GM12878 (cell line): ENCODE data around the gene CISD2. TPM values are rescaled to one million over a fixed set of nuclear protein-coding genes. Genes with fewer than 3 reads are reported as not detected.

ENCODE experiments used
- ATAC-seq: fragments of 200-7000 bp; cut with Tn5 transposase; 3 replicates; pipeline ENCODE4 v1.9.1; 2020; ENCODE audit warnings: mild to moderate bottlenecking, moderate library complexity
- BruUV-seq: library from RNA; stranded (reverse); fragments of 400-500 nt; replicated peaks from 2 replicates; lab custom pipeline; 2021; lab: Mats Ljungman, UMichigan
- CTCF ChIA-PET: fragments of 300-600 bp; sonication (Branson Sonifier 250); formaldehyde crosslinking; extraction: SDS; loops from one replicate; lab custom pipeline; 2021; ENCODE audit warnings: inconsistent platforms; lab: Yijun Ruan, JAX
- POLR2A ChIA-PET: fragments of 350-600 bp; formaldehyde crosslinking; extraction: SDS; loops from one replicate; lab custom pipeline; 2021; ENCODE audit warnings: inconsistent platforms; lab: Charles Lee
- RAD21 ChIA-PET: fragments of 300-600 bp; sonication (Branson Sonifier 250); formaldehyde crosslinking; loops from one replicate; lab custom pipeline; 2023; ENCODE audit warnings: antibody characterized with exemption; ENCODE audit not compliant: unreplicated experiment; lab: Charles Lee
- SMC1A ChIA-PET: fragments of 300-600 bp; sonication (Branson Sonifier 250); formaldehyde crosslinking; loops from one replicate; lab custom pipeline; 2023; ENCODE audit not compliant: unreplicated experiment, uncharacterized antibody; lab: Charles Lee
- DNase-seq: peaks from one replicate; pipeline ENCODE4 v3.0.0-alpha.2; 2011; ENCODE audit warnings: low read depth, low spot score
- FAIRE-seq: peaks from 3 replicates; lab custom pipeline; 2011; peaks lifted over from hg19 to GRCh38; lab: Jason Lieb, UNC
- H2AFZ ChIP-seq: 2 replicates; pipeline ENCODE4 v1.6.0; 2011; ENCODE audit warnings: low read depth, low read length, control low read depth; ENCODE audit not compliant: control insufficient read depth
- H3K27ac ChIP-seq: 2 replicates; pipeline ENCODE4 v1.5.1; 2011; ENCODE audit warnings: control low read depth; ENCODE audit not compliant: control insufficient read depth, insufficient read depth
- H3K27me3 ChIP-seq, 2 experiments: replicated peaks in 1 of 2; 2 replicates each; pipeline versions ENCODE4 v1.6.0 to v1.6.1; 2011; ENCODE audit warnings: low read length in 1 of 2; ENCODE audit not compliant: control insufficient read depth in 2 of 2, insufficient read depth in 2 of 2
- H3K36me3 ChIP-seq, 2 experiments: 2 replicates each; pipeline ENCODE4 v1.5.1; 2011; ENCODE audit warnings: low read length in 1 of 2; ENCODE audit not compliant: control insufficient read depth in 2 of 2, insufficient read depth in 2 of 2
- H3K4me1 ChIP-seq: 2 replicates; pipeline ENCODE4 v1.6.1; 2011; ENCODE audit warnings: mild to moderate bottlenecking, low read length, moderate library complexity, mixed read lengths; ENCODE audit not compliant: control insufficient read depth, insufficient read depth
- H3K4me2 ChIP-seq: 2 replicates; pipeline ENCODE4 v1.6.0; 2011; ENCODE audit warnings: control low read depth; ENCODE audit not compliant: control insufficient read depth, insufficient read depth
- H3K4me3 ChIP-seq: fragments of 200-600 bp; sonication (generic); 2 replicates; pipeline ENCODE4 v1.5.1; 2016
- H3K79me2 ChIP-seq: 2 replicates; pipeline ENCODE4 v1.6.0; 2011; ENCODE audit warnings: low read length; ENCODE audit not compliant: control insufficient read depth, insufficient read depth
- H3K9ac ChIP-seq: 2 replicates; pipeline ENCODE4 v1.8.0; 2011; ENCODE audit warnings: low read length, control low read depth, mixed read lengths; ENCODE audit not compliant: control insufficient read depth, insufficient read depth
- H3K9me3 ChIP-seq: replicated peaks from 3 replicates; pipeline ENCODE4 v1.5.1; 2011; ENCODE audit warnings: mild to moderate bottlenecking, low read length; ENCODE audit not compliant: control insufficient read depth, insufficient read depth
- H4K20me1 ChIP-seq: 2 replicates; pipeline ENCODE4 v1.6.0; 2011; ENCODE audit not compliant: control insufficient read depth, insufficient read depth
- ASH2L ChIP-seq: fragments of 300-600, 200-600 bp; sonication (generic); IDR thresholded peaks from 2 replicates; pipeline ENCODE4 v1.6.1; 2017; ENCODE audit warnings: low read depth, mild to moderate bottlenecking, borderline replicate concordance
- CHD4 ChIP-seq: fragments of 200-600 bp; sonication (generic); IDR thresholded peaks from 2 replicates; pipeline ENCODE4 v1.6.1; 2016; ENCODE audit warnings: mild to moderate bottlenecking
- GATAD2B ChIP-seq: fragments of 450-650 bp; conservative IDR thresholded peaks from 2 replicates; pipeline ENCODE4 v1.6.1; 2017; ENCODE audit warnings: low read depth, mild to moderate bottlenecking, moderate library complexity
- HDAC2 ChIP-seq: fragments of 200-600 bp; sonication (generic); IDR thresholded peaks from 2 replicates; pipeline ENCODE4 v1.6.1; 2017
- IKZF1 ChIP-seq: fragments of 450-650 bp; conservative IDR thresholded peaks from 2 replicates; pipeline ENCODE4 v1.6.1; 2017; ENCODE audit warnings: antibody characterized with exemption, mild to moderate bottlenecking
- MAX ChIP-seq: IDR thresholded peaks from 2 replicates; pipeline ENCODE4 v1.6.1; 2012; ENCODE audit warnings: low read depth, low read length, improper control_type of control experiment
- MYC ChIP-seq: IDR thresholded peaks from 2 replicates; pipeline ENCODE4 v1.6.1; 2011; ENCODE audit warnings: mild to moderate bottlenecking, low read length, moderate library complexity, inconsistent platforms; ENCODE audit not compliant: insufficient read depth, insufficient replicate concordance, insufficient read length, severe bottlenecking
- SPI1 ChIP-seq: IDR thresholded peaks from 2 replicates; pipeline ENCODE4 v1.6.1; 2011; ENCODE audit warnings: low read depth, mild to moderate bottlenecking, low read length, moderate library complexity, borderline replicate concordance; ENCODE audit not compliant: insufficient read depth
- ZNF207 ChIP-seq: fragments of 450-650 bp; IDR thresholded peaks from 2 replicates; pipeline ENCODE4 v1.6.1; 2014; ENCODE audit warnings: antibody characterized with exemption, mild to moderate bottlenecking, borderline replicate concordance
- ZNF24 ChIP-seq: fragments of 450-650 bp; IDR thresholded peaks from 2 replicates; pipeline ENCODE4 v1.6.1; 2017; ENCODE audit warnings: antibody characterized with exemption, mild to moderate bottlenecking
- ZSCAN29 ChIP-seq: fragments of 450-650 bp; IDR thresholded peaks from 2 replicates; pipeline ENCODE4 v1.6.1; 2017; ENCODE audit warnings: mild to moderate bottlenecking, moderate library complexity
- WGBS: methylation state at CpG from one replicate; pipeline ENCODE4 v1.1.6; 2016; ENCODE audit warnings: low lambda C conversion rate; ENCODE audit not compliant: insufficient replicate concordance, insufficient coverage; ENCODE audit errors: missing lambda C conversion rate; 5-methylcytosine and 5-hydroxymethylcytosine counted together
- in situ Hi-C: fragments of 300-500 bp; cut with MboI; formaldehyde crosslinking; loops from 9 replicates; pipeline ENCODE4 v1.14.3; 2018; ENCODE audit warnings: mixed read lengths
- intact Hi-C: fragments of 100-400 bp; cut with micrococcal nuclease; formaldehyde crosslinking; loops from one replicate; pipeline ENCODE4 v1.14.2; 2022; ENCODE audit not compliant: unreplicated experiment
- polyA plus RNA-seq, 11 experiments: library from polyadenylated mRNA; depleted of rRNA in 4 of 11; unstranded in 6 of 11; stranded (reverse) in 5 of 11; fragments of >200 nt; fragmentation: Nextera tagmentation in 4 of 11; fragmentation: Illumina TruSeq in 1 of 11; extraction: Ambion mirVana in 4 of 11; extraction: Trizol in 1 of 11; gene quantifications; 1 replicate in 1 of 11; 2 replicates in 10 of 11; pipeline versions ENCODE4 v1.2.1 to v1.2.3, GENCODE V29; 2011 to 2016; ENCODE audit warnings: inconsistent platforms in 2 of 11, missing spikeins in 2 of 11, low read depth in 1 of 11
- total RNA-seq, 4 experiments: library from RNA; depleted of rRNA in 3 of 4; stranded (reverse); fragments of >200 nt in 3 of 4; fragmentation: Illumina TruSeq in 1 of 4; extraction: Trizol in 1 of 4; gene quantifications; 2 replicates each; pipeline versions ENCODE4 v1.2.1 to v1.2.3, GENCODE V29; 2013 to 2021
- TF ChIP-seq, protein P1 (sequence below): IDR thresholded peaks from 2 replicates; pipeline ENCODE4 v1.6.1; 2012; ENCODE audit warnings: mild to moderate bottlenecking, low read depth, low read length
- TF ChIP-seq, protein P2 (sequence below): fragments of 450-650 bp; IDR thresholded peaks from 2 replicates; pipeline ENCODE4 v1.6.1; 2014; ENCODE audit warnings: mild to moderate bottlenecking
- TF ChIP-seq, protein P3 (sequence below): fragments of 450-650 bp; conservative IDR thresholded peaks from 2 replicates; pipeline ENCODE4 v1.6.1; 2017; ENCODE audit warnings: mild to moderate bottlenecking, moderate library complexity

The CISD2 gene
- total and polyA plus RNA-seq, 10 of the 15 experiments (the other 5 are each of a cell fraction or from before 2014, with no cell fraction given), result 29.5 to 132 (median 38.9) TPM

GRCh38 chr4:102832105-102832504, 36.7 kb upstream of the CISD2 start (continued):
- TF ChIP-seq, protein P1, sequence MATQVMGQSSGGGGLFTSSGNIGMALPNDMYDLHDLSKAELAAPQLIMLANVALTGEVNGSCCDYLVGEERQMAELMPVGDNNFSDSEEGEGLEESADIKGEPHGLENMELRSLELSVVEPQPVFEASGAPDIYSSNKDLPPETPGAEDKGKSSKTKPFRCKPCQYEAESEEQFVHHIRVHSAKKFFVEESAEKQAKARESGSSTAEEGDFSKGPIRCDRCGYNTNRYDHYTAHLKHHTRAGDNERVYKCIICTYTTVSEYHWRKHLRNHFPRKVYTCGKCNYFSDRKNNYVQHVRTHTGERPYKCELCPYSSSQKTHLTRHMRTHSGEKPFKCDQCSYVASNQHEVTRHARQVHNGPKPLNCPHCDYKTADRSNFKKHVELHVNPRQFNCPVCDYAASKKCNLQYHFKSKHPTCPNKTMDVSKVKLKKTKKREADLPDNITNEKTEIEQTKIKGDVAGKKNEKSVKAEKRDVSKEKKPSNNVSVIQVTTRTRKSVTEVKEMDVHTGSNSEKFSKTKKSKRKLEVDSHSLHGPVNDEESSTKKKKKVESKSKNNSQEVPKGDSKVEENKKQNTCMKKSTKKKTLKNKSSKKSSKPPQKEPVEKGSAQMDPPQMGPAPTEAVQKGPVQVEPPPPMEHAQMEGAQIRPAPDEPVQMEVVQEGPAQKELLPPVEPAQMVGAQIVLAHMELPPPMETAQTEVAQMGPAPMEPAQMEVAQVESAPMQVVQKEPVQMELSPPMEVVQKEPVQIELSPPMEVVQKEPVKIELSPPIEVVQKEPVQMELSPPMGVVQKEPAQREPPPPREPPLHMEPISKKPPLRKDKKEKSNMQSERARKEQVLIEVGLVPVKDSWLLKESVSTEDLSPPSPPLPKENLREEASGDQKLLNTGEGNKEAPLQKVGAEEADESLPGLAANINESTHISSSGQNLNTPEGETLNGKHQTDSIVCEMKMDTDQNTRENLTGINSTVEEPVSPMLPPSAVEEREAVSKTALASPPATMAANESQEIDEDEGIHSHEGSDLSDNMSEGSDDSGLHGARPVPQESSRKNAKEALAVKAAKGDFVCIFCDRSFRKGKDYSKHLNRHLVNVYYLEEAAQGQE, result no peak
- TF ChIP-seq GATAD2B, result no peak
- TF ChIP-seq, all 136 proteins: peak for 0

DNA sequence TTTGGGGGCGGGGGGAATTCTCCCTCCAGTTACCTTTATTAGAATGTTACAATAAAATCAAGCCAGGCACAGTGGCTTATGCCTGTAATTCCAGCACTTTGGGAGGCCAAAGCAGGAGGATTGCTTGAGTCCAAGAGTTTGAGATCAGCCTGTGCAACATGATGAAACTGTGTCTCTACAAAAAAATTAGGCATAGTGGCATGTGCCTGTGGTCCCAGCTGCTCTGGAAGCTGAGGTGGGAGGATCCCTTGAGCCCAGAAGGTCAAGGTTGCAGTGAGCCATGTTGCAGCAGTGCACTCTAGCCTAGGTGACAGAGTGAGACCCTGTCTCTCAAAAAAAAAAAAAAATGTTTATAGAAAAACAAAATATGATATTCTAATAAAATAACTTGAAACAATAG, 36.1 kb upstream of the CISD2 start:
- FAIRE-seq (no peak), DNase-seq (no peak), ATAC-seq (no peak)
- Histone ChIP-seq H2AFZ (no peak overlapping the region), H3K27me3 (no peaks in the 10 kb centered on the region), H3K4me2 (no peak overlapping the region), H3K27ac (no peak overlapping the region), H3K4me1 (peaks cover 4% of the 10 kb centered on the region; the same call in 1 of the 2 replicates), H3K79me2 (peaks cover 9% of the 10 kb centered on the region), H3K4me3 (no peak overlapping the region), H4K20me1 (no peaks in the 10 kb centered on the region), H3K9ac (no peak overlapping the region), H3K36me3 (no peaks in the 10 kb centered on the region), H3K9me3 (no peaks in the 10 kb centered on the region)
- intact Hi-C loops, result no loop called here
- BruUV-seq, result no TSS peak
- WGBS, result 0% methylated on average over 1 of the region's 1 CpG
- ChIA-PET RAD21 (no interaction called here), SMC1A (no interaction called here), CTCF (interaction anchor here (0.6 to 0.8 kb wide), 5 partner anchors 26 to 174 kb away, joined by 3 read pairs; no protein-coding TSS in a partner anchor), POLR2A (interaction anchor here (0.6 to 0.8 kb wide), 2 partner anchors 34 to 333 kb away, joined by 4 to 6 read pairs; no protein-coding TSS in a partner anchor)
- in situ Hi-C loops, result no loop called here
- no peak for TF ChIP-seq ZNF24
- TF ChIP-seq HDAC2, result no peak
- no peak for TF ChIP-seq CHD4
- TF ChIP-seq ZNF207, result no peak
- no peak for TF ChIP-seq IKZF1
- no peak for TF ChIP-seq ZSCAN29
- TF ChIP-seq MAX, result no peak
- TF ChIP-seq, protein P2, sequence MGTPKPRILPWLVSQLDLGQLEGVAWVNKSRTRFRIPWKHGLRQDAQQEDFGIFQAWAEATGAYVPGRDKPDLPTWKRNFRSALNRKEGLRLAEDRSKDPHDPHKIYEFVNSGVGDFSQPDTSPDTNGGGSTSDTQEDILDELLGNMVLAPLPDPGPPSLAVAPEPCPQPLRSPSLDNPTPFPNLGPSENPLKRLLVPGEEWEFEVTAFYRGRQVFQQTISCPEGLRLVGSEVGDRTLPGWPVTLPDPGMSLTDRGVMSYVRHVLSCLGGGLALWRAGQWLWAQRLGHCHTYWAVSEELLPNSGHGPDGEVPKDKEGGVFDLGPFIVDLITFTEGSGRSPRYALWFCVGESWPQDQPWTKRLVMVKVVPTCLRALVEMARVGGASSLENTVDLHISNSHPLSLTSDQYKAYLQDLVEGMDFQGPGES, result no peak
- no peak for TF ChIP-seq MYC
- no peak for TF ChIP-seq ASH2L
- TF ChIP-seq, protein P3, sequence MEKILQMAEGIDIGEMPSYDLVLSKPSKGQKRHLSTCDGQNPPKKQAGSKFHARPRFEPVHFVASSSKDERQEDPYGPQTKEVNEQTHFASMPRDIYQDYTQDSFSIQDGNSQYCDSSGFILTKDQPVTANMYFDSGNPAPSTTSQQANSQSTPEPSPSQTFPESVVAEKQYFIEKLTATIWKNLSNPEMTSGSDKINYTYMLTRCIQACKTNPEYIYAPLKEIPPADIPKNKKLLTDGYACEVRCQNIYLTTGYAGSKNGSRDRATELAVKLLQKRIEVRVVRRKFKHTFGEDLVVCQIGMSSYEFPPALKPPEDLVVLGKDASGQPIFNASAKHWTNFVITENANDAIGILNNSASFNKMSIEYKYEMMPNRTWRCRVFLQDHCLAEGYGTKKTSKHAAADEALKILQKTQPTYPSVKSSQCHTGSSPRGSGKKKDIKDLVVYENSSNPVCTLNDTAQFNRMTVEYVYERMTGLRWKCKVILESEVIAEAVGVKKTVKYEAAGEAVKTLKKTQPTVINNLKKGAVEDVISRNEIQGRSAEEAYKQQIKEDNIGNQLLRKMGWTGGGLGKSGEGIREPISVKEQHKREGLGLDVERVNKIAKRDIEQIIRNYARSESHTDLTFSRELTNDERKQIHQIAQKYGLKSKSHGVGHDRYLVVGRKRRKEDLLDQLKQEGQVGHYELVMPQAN, result no peak
- no peak for TF ChIP-seq SPI1
